Endothelial cell (in vitro differentiated cells): ENCODE results near the gene TM9SF3. TPM values are rescaled to one million over a fixed set of nuclear protein-coding genes. Genes with fewer than 3 reads are reported as not detected.

Source experiments
- DNase-seq: peaks from one replicate; pipeline ENCODE4 v3.0.0; 2021; ENCODE audit warnings: low spot score
- H3K27ac Mint-ChIP-seq: one replicate; pipeline ENCODE4 v1.8.0; 2021; ENCODE audit warnings: mixed read lengths, inconsistent platforms; ENCODE audit not compliant: unreplicated experiment
- H3K27me3 Mint-ChIP-seq: one replicate; pipeline ENCODE4 v1.8.0; 2021; ENCODE audit warnings: mild to moderate bottlenecking, moderate library complexity, mixed read lengths, inconsistent platforms; ENCODE audit not compliant: unreplicated experiment
- H3K36me3 Mint-ChIP-seq: one replicate; pipeline ENCODE4 v1.8.0; 2021; ENCODE audit warnings: mild to moderate bottlenecking, low read depth, mixed read lengths, inconsistent platforms; ENCODE audit not compliant: unreplicated experiment
- H3K4me1 Mint-ChIP-seq: one replicate; pipeline ENCODE4 v1.8.0; 2021; ENCODE audit warnings: mild to moderate bottlenecking, mixed read lengths, inconsistent platforms; ENCODE audit not compliant: unreplicated experiment
- H3K4me3 Mint-ChIP-seq: one replicate; pipeline ENCODE4 v1.8.0; 2021; ENCODE audit warnings: mild to moderate bottlenecking, mixed read lengths, inconsistent platforms; ENCODE audit not compliant: unreplicated experiment
- H3K9me3 Mint-ChIP-seq: one replicate; pipeline ENCODE4 v1.8.0; 2021; ENCODE audit warnings: mixed read lengths, inconsistent platforms; ENCODE audit not compliant: unreplicated experiment
- CTCF ChIP-seq: fragments of 200-600 bp; sonication (generic); IDR thresholded peaks from one replicate; pipeline ENCODE4 v1.5.0; 2021; ENCODE audit warnings: antibody characterized with exemption; ENCODE audit not compliant: unreplicated experiment
- total RNA-seq: library from RNA; stranded (reverse); fragmentation: NEBNext Ultra II Directional; extraction: Animal tissue kit (Norgen Biotek cat#: 25700); gene quantifications from one replicate; pipeline ENCODE4 v1.2.1, GENCODE V29; 2021; ENCODE audit not compliant: unreplicated experiment

TM9SF3 gene
- total RNA-seq, 1 donor from 2014 or later, result 157 TPM

DNA sequence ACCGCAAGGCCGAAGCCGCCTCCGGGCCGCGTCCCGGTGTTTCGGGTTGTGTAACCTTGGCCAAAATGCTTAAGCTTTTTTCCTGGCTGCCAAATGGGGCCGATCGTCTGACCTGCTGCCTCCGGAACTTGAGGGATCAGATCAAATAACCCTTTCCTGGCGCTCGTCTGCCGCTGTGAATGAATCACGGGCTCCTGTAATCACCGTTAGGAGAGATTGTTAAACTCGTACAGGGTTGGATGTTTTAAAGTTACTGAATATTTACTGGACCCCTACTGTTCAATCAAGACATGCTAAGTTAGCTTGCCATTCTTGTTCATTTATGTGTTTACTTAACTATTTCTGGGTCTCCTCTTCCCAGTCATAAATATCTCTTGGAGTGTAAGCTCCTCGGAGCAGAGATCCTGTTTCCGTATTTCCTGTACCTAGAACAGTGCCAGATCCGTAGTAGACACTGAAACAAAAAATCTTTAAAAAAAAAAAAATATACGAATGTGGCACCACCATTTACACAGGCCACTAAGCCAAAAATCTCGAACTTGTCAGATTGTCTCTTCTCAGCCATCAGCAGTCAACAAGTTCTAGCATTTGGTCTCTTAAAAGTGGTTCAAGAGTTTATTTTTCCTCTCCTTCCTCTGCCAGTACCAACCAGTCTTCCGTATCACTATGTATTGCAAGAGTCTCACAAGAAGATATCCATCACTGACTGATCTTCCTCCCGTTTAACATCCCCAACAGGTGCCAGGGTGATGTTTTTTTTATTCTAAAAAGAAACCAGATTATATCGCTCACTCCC lies 650 bp upstream of the TM9SF3 start:
- DNase-seq, result no peak

DNA sequence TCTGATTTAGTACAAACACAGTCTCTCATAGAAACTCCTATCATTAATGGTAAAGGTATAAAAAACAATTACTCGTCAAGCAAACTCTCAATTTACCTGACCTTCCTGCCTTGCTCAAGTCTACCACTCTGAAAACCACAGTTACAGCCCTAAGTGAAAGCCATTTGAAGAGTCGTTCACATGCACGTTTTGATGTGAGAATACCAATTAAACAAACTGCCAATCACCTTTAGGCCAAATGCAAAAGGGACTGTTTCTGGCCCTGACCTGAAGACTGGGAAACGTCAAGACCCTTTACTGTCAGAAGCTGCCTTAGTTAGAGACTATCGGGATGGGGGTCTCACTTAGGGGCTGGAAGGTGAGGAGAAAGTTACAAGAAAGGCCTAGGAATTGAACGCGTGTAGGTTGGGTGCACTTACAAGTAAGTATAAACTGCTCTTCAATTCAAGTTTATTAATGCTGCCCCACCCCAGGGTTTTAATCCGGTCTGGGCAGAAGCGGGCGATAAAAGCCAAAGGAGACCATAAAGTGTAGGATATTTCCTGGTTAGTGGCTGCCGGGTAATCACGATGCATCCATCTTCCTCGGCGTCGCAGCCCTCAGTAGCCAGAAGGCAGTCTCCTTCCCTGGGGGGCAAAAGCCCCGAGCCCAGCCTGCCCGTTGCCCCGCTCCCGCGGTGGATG lies 935 bp downstream of the TM9SF3 start:
- H3K36me3 Mint-ChIP-seq, result peaks cover 5% of the 10 kb centered on the region
- H3K9me3 Mint-ChIP-seq, result no peaks in the 10 kb centered on the region
- H3K27ac Mint-ChIP-seq, result peak overlapping the region; percentile 94
- TF ChIP-seq CTCF, result no peak
- H3K4me1 Mint-ChIP-seq, result peaks cover 18% of the 10 kb centered on the region
- no peak for DNase-seq
- peaks cover 10% of the 10 kb centered on the region for H3K27me3 Mint-ChIP-seq
- H3K4me3 Mint-ChIP-seq, result peak overlapping the region; percentile 97

More for the DNA sequence above, 650 bp upstream of the TM9SF3 start:
- H3K4me1 Mint-ChIP-seq, result peaks cover 21% of the 10 kb centered on the region
- no peak overlapping the region for H3K4me3 Mint-ChIP-seq
- no peaks in the 10 kb centered on the region for H3K9me3 Mint-ChIP-seq
- H3K27me3 Mint-ChIP-seq, result peaks cover 10% of the 10 kb centered on the region
- H3K27ac Mint-ChIP-seq, result no peak overlapping the region
- no peak for TF ChIP-seq CTCF
- peaks cover 5% of the 10 kb centered on the region for H3K36me3 Mint-ChIP-seq

DNA sequence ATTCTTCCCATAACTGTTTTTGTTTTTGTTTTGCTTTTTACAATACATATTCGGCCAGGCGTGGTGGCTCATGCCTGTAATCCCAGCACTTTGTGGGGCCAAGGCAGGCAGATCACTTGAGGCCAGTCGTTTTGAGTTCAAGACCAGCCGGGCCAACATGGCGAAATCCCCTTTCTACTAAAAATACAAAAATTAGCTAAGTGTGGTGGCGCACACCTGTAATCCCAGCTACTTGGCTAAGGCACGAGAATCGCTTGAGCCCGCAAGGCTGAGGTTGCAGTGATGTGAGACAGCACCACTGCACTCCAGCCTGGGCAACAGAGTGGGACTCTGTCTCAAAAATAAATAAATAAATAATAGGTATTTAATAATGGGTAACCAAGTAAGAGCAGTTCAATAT lies 2.3 kb downstream of the TM9SF3 start:
- peaks cover 27% of the 10 kb centered on the region for H3K4me1 Mint-ChIP-seq
- H3K27me3 Mint-ChIP-seq, result peaks cover 10% of the 10 kb centered on the region
- H3K36me3 Mint-ChIP-seq, result peaks cover 5% of the 10 kb centered on the region
- no peaks in the 10 kb centered on the region for H3K9me3 Mint-ChIP-seq
- no peak for DNase-seq
- peak overlapping the region; percentile 51 for H3K4me3 Mint-ChIP-seq
- no peak for TF ChIP-seq CTCF
- no peak overlapping the region for H3K27ac Mint-ChIP-seq

GRCh38 chr10:96584035-96584434 lies 2.8 kb downstream of the TM9SF3 start:
- H3K4me1 Mint-ChIP-seq, result peaks cover 27% of the 10 kb centered on the region
- peaks cover 5% of the 10 kb centered on the region for H3K36me3 Mint-ChIP-seq
- H3K9me3 Mint-ChIP-seq, result no peaks in the 10 kb centered on the region
- no peak for DNase-seq
- H3K4me3 Mint-ChIP-seq, result no peak overlapping the region
- TF ChIP-seq CTCF, result no peak
- H3K27me3 Mint-ChIP-seq, result peaks cover 10% of the 10 kb centered on the region
- no peak overlapping the region for H3K27ac Mint-ChIP-seq

DNA sequence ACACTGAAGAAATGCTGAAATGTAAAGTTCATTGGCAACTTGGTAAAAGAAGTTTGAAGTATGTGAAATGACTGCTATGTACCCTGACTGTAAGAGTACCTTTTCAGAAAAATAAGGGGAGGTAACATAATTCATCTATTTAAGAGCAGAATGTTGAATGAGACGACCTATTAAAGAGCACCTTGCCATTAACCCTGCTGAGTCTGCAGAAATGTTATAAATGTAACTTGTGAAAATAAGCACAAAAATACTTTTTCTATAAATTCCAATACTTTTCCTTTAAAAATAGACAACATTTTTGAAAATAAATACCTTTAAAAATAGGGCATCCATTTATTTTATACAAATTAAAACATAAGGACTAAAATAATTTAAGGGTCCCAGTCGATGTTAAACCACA lies 7.7 kb downstream of the TM9SF3 start:
- Mint-ChIP-seq H3K4me3 (no peak overlapping the region), H3K27me3 (no peaks in the 10 kb centered on the region), H3K27ac (no peak overlapping the region), H3K36me3 (peaks cover 6% of the 10 kb centered on the region), H3K9me3 (no peaks in the 10 kb centered on the region), H3K4me1 (peaks cover 15% of the 10 kb centered on the region)
- no peak for TF ChIP-seq CTCF
- no peak for DNase-seq
